ENCODE measurements around the gene PEAK3. TPM values are rescaled to one million over a fixed set of nuclear protein-coding genes. Genes with fewer than 3 reads are reported as not detected.

The PEAK3 gene
- total RNA-seq, 1 experiment from 2014 or later: not detected

- Mint-ChIP-seq H3K27me3 (ENCODE audit: insufficient read depth, unreplicated experiment) (no peaks in the 10 kb centered on the region), H3K4me3 (ENCODE audit: unreplicated experiment) (peak overlapping the region; percentile 93), H3K4me1 (ENCODE audit: insufficient read depth, unreplicated experiment) (peaks cover 27% of the 10 kb centered on the region), H3K36me3 (ENCODE audit: insufficient read depth, unreplicated experiment) (peaks cover 37% of the 10 kb centered on the region), H3K27ac (ENCODE audit: low read depth, unreplicated experiment) (peak overlapping the region; percentile 97), H3K9me3 (ENCODE audit: unreplicated experiment) (no peaks in the 10 kb centered on the region)
- POLR2A ChIA-PET: interaction anchor here (1.7 kb wide), 1 partner anchor 90 kb away, joined by 5 read pairs; no protein-coding TSS in a partner anchor
- intact Hi-C loops (cut with micrococcal nuclease): loop anchor here (2.0 kb wide), 1 partner anchor 61 kb away; no protein-coding TSS in a partner anchor
- CTCF ChIA-PET: interaction anchor here (1.0 kb wide), 1 partner anchor 63 kb away, joined by 3 read pairs; no protein-coding TSS in a partner anchor
- TF ChIP-seq CTCF (IDR thresholded peaks at IDR 0.05; ENCODE audit: unreplicated experiment): no peak
- no peak for DNase-seq (ENCODE audit: unreplicated experiment)
- BruUV-seq (replicated peaks): no TSS peak
Measured at GRCh38 chr19:2329501-2329916, 47.5 kb upstream of the PEAK3 start.

GRCh38 chr19:2329149-2329478, 47.1 kb upstream of the PEAK3 start:
- ChIA-PET POLR2A (interaction anchor here (1.7 kb wide), 1 partner anchor 90 kb away, joined by 5 read pairs; no protein-coding TSS in a partner anchor), CTCF (no interaction called here)
- Mint-ChIP-seq H3K27me3 (ENCODE audit: insufficient read depth, unreplicated experiment) (no peaks in the 10 kb centered on the region), H3K4me1 (ENCODE audit: insufficient read depth, unreplicated experiment) (peaks cover 27% of the 10 kb centered on the region), H3K36me3 (ENCODE audit: insufficient read depth, unreplicated experiment) (peaks cover 41% of the 10 kb centered on the region), H3K27ac (ENCODE audit: low read depth, unreplicated experiment) (peak overlapping the region; percentile 97), H3K9me3 (ENCODE audit: unreplicated experiment) (no peaks in the 10 kb centered on the region), H3K4me3 (ENCODE audit: unreplicated experiment) (peak overlapping the region; percentile 93)
- TF ChIP-seq CTCF (IDR thresholded peaks at IDR 0.05; ENCODE audit: unreplicated experiment): no peak
- intact Hi-C loops (cut with micrococcal nuclease): loop anchor here (2.0 kb wide), 1 partner anchor 62 kb away; no protein-coding TSS in a partner anchor
- DNase-seq (ENCODE audit: unreplicated experiment): no peak
- BruUV-seq (replicated peaks): no TSS peak

- Mint-ChIP-seq H3K4me1 (ENCODE audit: insufficient read depth, unreplicated experiment) (peaks cover 27% of the 10 kb centered on the region), H3K4me3 (ENCODE audit: unreplicated experiment) (peak within 1 kb of the TSS; percentile 93)
- intact Hi-C loops (cut with micrococcal nuclease): loop anchor here (2.0 kb wide), 1 partner anchor 62 kb away; no protein-coding TSS in a partner anchor
Measured at GRCh38 chr19:2328401-2329148, 46.6 kb upstream of the PEAK3 start, which contains the start of the genes LSM7 and SPPL2B. Gene LSM7, minus strand, starts transcription at chr19:2328586. Its CDS starts 20 bp downstream, at chr19:2328566. Gene SPPL2B, plus strand, starts transcription at chr19:2328684. Its CDS starts 26 bp downstream, at chr19:2328710.

More at GRCh38 chr19:2328401-2329148, 46.6 kb upstream of the PEAK3 start, which contains the start of the genes LSM7 and SPPL2B:
- H3K9me3 Mint-ChIP-seq (ENCODE audit: unreplicated experiment): no peaks in the 10 kb centered on the region
- peaks cover 42% of the 10 kb centered on the region for H3K36me3 Mint-ChIP-seq (ENCODE audit: insufficient read depth, unreplicated experiment)
- no peaks in the 10 kb centered on the region for H3K27me3 Mint-ChIP-seq (ENCODE audit: insufficient read depth, unreplicated experiment)
- H3K27ac Mint-ChIP-seq (ENCODE audit: low read depth, unreplicated experiment): peak within 1 kb of the TSS; percentile 97
- ChIA-PET CTCF (interaction anchor here (0.6 to 0.8 kb wide), 4 partner anchors 40 to 231 kb away, joined by 3 to 4 read pairs (median 3); no protein-coding TSS in a partner anchor), POLR2A (interaction anchor here (0.7 to 1.7 kb wide), 13 partner anchors 23 to 1057 kb away, joined by 3 to 18 read pairs (median 3); partner anchors contain the start of genes DOT1L, LMNB2, PLEKHJ1 and THOP1)
- TF ChIP-seq CTCF (IDR thresholded peaks at IDR 0.05; ENCODE audit: unreplicated experiment): no peak
- DNase-seq (ENCODE audit: unreplicated experiment): peak; percentile 91
- TSS peak; percentile 49 for BruUV-seq (replicated peaks)
